HepG2 (cell line): ENCODE results near the gene ALDH3A2. TPM values are rescaled to one million over a fixed set of nuclear protein-coding genes. Genes with fewer than 3 reads are reported as not detected.

Source experiments
- ESRRA ChIP-seq: sonication (generic); formaldehyde crosslinking; IDR thresholded peaks from 2 replicates; pipeline ENCODE4 v1.5.1; 2020; ENCODE audit warnings: mild to moderate bottlenecking, low read depth, missing genetic modification reagents
- FOXK2 ChIP-seq: fragments of 450-650 bp; IDR thresholded peaks from 2 replicates; pipeline ENCODE4 v1.6.1; 2016
- GLI4 ChIP-seq: sonication (generic); formaldehyde crosslinking; IDR thresholded peaks from 2 replicates; pipeline ENCODE4 v1.5.1; 2020; ENCODE audit warnings: missing genetic modification reagents, mild to moderate bottlenecking, moderate library complexity, borderline replicate concordance
- HOMEZ ChIP-seq: IDR thresholded peaks from 2 replicates; pipeline ENCODE4 v1.6.1; 2016; ENCODE audit warnings: low read depth
- ISX ChIP-seq: sonication (generic); formaldehyde crosslinking; conservative IDR thresholded peaks from 2 replicates; pipeline ENCODE4 v1.5.0; 2020; ENCODE audit warnings: missing genetic modification reagents
- KDM5A ChIP-seq: fragments of 200-600 bp; sonication (generic); IDR thresholded peaks from 2 replicates; pipeline ENCODE4 v1.7.0; 2018; ENCODE audit warnings: antibody characterized with exemption, mild to moderate bottlenecking, low read length, borderline replicate concordance
- KDM6A ChIP-seq: IDR thresholded peaks from 2 replicates; pipeline ENCODE4 v1.6.1; 2016; ENCODE audit warnings: low read depth
- MTA3 ChIP-seq: sonication (generic); formaldehyde crosslinking; IDR thresholded peaks from 2 replicates; pipeline ENCODE4 v1.4.0; 2020; ENCODE audit warnings: missing genetic modification reagents
- PREB ChIP-seq: sonication (generic); formaldehyde crosslinking; IDR thresholded peaks from 2 replicates; pipeline ENCODE4 v1.4.0; 2020; ENCODE audit warnings: missing genetic modification reagents
- REST ChIP-seq, 2 experiments: IDR thresholded peaks; 2 replicates each; pipeline ENCODE4 v1.6.1; 2011 to 2012; ENCODE audit warnings: low read length in 2 of 2, borderline replicate concordance in 1 of 2, low read depth in 1 of 2, mild to moderate bottlenecking in 1 of 2, moderate library complexity in 1 of 2
- SALL1 ChIP-seq: sonication (generic); formaldehyde crosslinking; IDR thresholded peaks from 2 replicates; pipeline ENCODE4 v1.8.0; 2022; ENCODE audit warnings: mild to moderate bottlenecking, missing genetic modification reagents
- SALL2 ChIP-seq: sonication (generic); formaldehyde crosslinking; IDR thresholded peaks from 2 replicates; pipeline ENCODE4 v1.8.1; 2023; ENCODE audit warnings: mild to moderate bottlenecking, missing genetic modification reagents, inconsistent platforms
- SP5 ChIP-seq: IDR thresholded peaks from 2 replicates; pipeline ENCODE4 v1.6.1; 2016; ENCODE audit warnings: low read depth, borderline replicate concordance
- SRY ChIP-seq: sonication (generic); formaldehyde crosslinking; IDR thresholded peaks from 2 replicates; pipeline ENCODE4 v1.8.0; 2022; ENCODE audit warnings: mild to moderate bottlenecking, missing genetic modification reagents
- TOPORS ChIP-seq: sonication (generic); formaldehyde crosslinking; IDR thresholded peaks from 2 replicates; pipeline ENCODE4 v1.8.0; 2023; ENCODE audit warnings: mild to moderate bottlenecking, missing genetic modification reagents
- TRAFD1 ChIP-seq: sonication (generic); formaldehyde crosslinking; IDR thresholded peaks from 2 replicates; pipeline ENCODE4 v1.5.1; 2020; ENCODE audit warnings: missing genetic modification reagents, mild to moderate bottlenecking, borderline replicate concordance
- TRIM24 ChIP-seq: sonication (generic); formaldehyde crosslinking; IDR thresholded peaks from 2 replicates; pipeline ENCODE4 v1.8.0; 2022; ENCODE audit warnings: mild to moderate bottlenecking, missing genetic modification reagents
- ZKSCAN1 ChIP-seq: fragments of 150-350 bp; IDR thresholded peaks from 2 replicates; pipeline ENCODE4 v1.6.1; 2014; ENCODE audit warnings: low read length
- ZNF225 ChIP-seq: sonication (generic); formaldehyde crosslinking; IDR thresholded peaks from 2 replicates; pipeline ENCODE4 v1.4.0; 2020; ENCODE audit warnings: mild to moderate bottlenecking, missing genetic modification reagents
- ZNF562 ChIP-seq: sonication (generic); formaldehyde crosslinking; IDR thresholded peaks from 2 replicates; pipeline ENCODE4 v1.8.0; 2022; ENCODE audit warnings: missing genetic modification reagents, borderline replicate concordance
- ZNF660 ChIP-seq: sonication (generic); formaldehyde crosslinking; IDR thresholded peaks from 2 replicates; pipeline ENCODE4 v1.5.1; 2020; ENCODE audit warnings: mild to moderate bottlenecking, low read depth, missing genetic modification reagents, borderline replicate concordance
- ZNF674 ChIP-seq: sonication (generic); formaldehyde crosslinking; IDR thresholded peaks from 2 replicates; pipeline ENCODE4 v1.5.0; 2020; ENCODE audit warnings: low read depth, mild to moderate bottlenecking, missing genetic modification reagents
- ZNF781 ChIP-seq: sonication (generic); formaldehyde crosslinking; IDR thresholded peaks from 2 replicates; pipeline ENCODE4 v1.5.1; 2020; ENCODE audit warnings: borderline replicate concordance, mild to moderate bottlenecking, missing genetic modification reagents; ENCODE audit errors: not compliant biosample characterization
- polyA plus RNA-seq, 8 experiments: library from polyadenylated mRNA; depleted of rRNA in 3 of 8; stranded (reverse) in 7 of 8; unstranded in 1 of 8; fragments of >200 nt; fragmentation: Illumina TruSeq in 4 of 8; extraction: Trizol in 4 of 8; gene quantifications; 2 replicates each; pipeline versions ENCODE4 v1.2.1 to v1.2.3, GENCODE V29; 2011 to 2016; ENCODE audit warnings: low read depth in 4 of 8, missing spikeins in 1 of 8, mixed read lengths in 1 of 8; ENCODE audit not compliant: insufficient read depth in 1 of 8
- total RNA-seq, 5 experiments: library from RNA; depleted of rRNA; stranded (reverse); fragments of >200 nt; fragmentation: Illumina TruSeq; extraction: Trizol; gene quantifications; 2 replicates each; pipeline ENCODE4 v1.2.3, GENCODE V29; 2016; ENCODE audit warnings: low read depth in 1 of 5

ALDH3A2 gene
- total and polyA plus RNA-seq, 2 of the 13 experiments (the other 11 are each of a cell fraction or from before 2014, with no cell fraction given): 80.8 to 180 TPM

- TF ChIP-seq REST (IDR thresholded peaks at IDR 0.05; ENCODE audit: borderline replicate concordance in 1 of 2, low read depth in 1 of 2, low read length in 2 of 2) (peak in 1 of 2 experiments; percentile 63; a peak in 1 of 4 replicates), MTA3 (no peak), FOXK2 (peak; percentile 76), SALL2 (CRISPR knock-in tag) (no peak), ESRRA (no peak), SP5 (CRISPR knock-in tag) (peak; percentile 59), ZNF660 (CRISPR knock-in tag) (no peak), ZKSCAN1 (no peak; the same call in 1 of the 2 replicates), KDM6A (CRISPR knock-in tag) (peak; percentile 84), TOPORS (CRISPR knock-in tag) (no peak), SRY (no peak), HOMEZ (CRISPR knock-in tag) (peak; percentile 31; the same call in 1 of the 2 replicates), ZNF562 (no peak), GLI4 (no peak), TRIM24 (CRISPR knock-in tag) (no peak), ZNF781 (CRISPR knock-in tag) (no peak), ZNF225 (CRISPR knock-in tag) (no peak), KDM5A (0 out of 2 replicates have a peak, but pooled peaks have one; percentile 29), SALL1 (CRISPR knock-in tag) (peak; percentile 69), ISX (CRISPR knock-in tag) (no peak), ZNF674 (no peak), TRAFD1 (CRISPR knock-in tag) (no peak), PREB (no peak)
Observed at GRCh38 chr17:19660219-19660870, 11.8 kb downstream of the ALDH3A2 start (continued).
